ENCODE results near the gene VIP.

GRCh38 chr6:152721956-152722355, 28.6 kb upstream of the VIP start:
- TF ChIP-seq CTCF (optimal IDR thresholded peaks at IDR 0.05 in 1 of 3, IDR thresholded peaks at IDR 0.05 in 1 of 3, conservative IDR thresholded peaks at IDR 0.05 in 1 of 3; ENCODE audit: extremely low read depth in 1 of 3, insufficient read depth in 2 of 3, low read length in 3 of 3) = no peak
- no peak for TF ChIP-seq EZH2 (IDR thresholded peaks at IDR 0.05; ENCODE audit: low read length)
